Bronchial epithelial cell (primary cell): ENCODE results near the gene FAM90A26. TPM values are rescaled to one million over a fixed set of nuclear protein-coding genes. Genes with fewer than 3 reads are reported as not detected.
"Not testable (repeated sequence)": the region's sequence is repeated elsewhere in the genome, so short reads cannot be mapped to it uniquely, and the experiment has no call there.

Experiments used
- DNase-seq: peaks from one replicate; pipeline ENCODE4 v3.0.0-alpha.2; 2010; ENCODE audit warnings: low read depth
- FAIRE-seq: peaks from 2 replicates; lab custom pipeline; 2011; peaks lifted over from hg19 to GRCh38; lab: Jason Lieb, UNC
- H3K27me3 ChIP-seq: 2 replicates; pipeline ENCODE4 v1.5.1; 2011; ENCODE audit warnings: low read length; ENCODE audit not compliant: control insufficient read depth, insufficient read depth
- H3K36me3 ChIP-seq: 2 replicates; pipeline ENCODE4 v1.5.1; 2011; ENCODE audit warnings: low read length; ENCODE audit not compliant: control insufficient read depth, insufficient read depth
- H3K4me3 ChIP-seq: 2 replicates; pipeline ENCODE4 v1.5.1; 2011; ENCODE audit warnings: mild to moderate bottlenecking, low read depth, low read length, control low read depth
- total RNA-seq: library from RNA; depleted of rRNA; stranded (reverse); fragments of >200 nt; gene quantifications from 2 replicates; pipeline ENCODE4 v1.2.1, GENCODE V29; 2014

The FAM90A26 gene
- total RNA-seq, 1 donor from 2014 or later, result not detected

DNA sequence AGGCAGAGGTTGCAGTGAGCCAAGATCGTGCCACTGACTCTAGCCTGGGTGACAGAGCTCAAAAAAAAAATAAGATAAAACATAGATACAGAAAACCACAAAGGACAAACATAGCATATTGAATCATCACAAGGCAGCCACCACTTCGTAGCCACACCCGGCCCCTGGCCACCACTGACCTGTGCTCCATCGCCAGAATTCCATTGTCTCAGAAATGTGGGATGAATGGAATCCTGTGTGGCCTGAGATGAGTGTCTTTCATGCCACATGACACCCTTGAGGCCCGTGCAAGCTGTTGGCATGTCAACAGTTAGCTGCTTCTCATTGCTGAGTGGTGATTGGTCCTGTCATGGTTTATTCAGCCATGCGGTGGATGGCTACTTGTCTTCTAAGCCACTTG is 10.2 kb upstream of the FAM90A26 start:
- not testable (repeated sequence) for DNase-seq, H3K4me3 ChIP-seq, H3K27me3 ChIP-seq, FAIRE-seq, H3K36me3 ChIP-seq

DNA sequence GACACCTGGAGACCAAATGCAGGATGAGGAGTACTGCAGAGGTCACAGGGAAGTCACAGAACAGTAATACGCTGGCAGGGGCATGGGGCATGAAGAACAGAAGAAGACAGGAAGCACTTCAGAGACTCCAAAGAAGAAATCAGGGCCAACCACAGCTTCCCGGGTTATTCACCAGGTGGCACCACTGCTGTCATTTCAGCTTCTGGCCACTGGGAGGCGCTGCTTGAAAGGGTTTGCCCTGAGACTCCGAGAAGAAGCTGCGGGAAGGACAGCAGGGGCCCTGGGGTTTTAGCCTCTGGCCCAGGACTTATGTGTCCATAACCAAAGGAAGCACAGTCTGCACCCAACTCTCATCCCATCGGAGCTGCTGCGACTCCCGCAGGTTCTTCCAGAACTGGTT is 4.2 kb upstream of the FAM90A26 start:
- not testable (repeated sequence) for DNase-seq, H3K4me3 ChIP-seq, H3K27me3 ChIP-seq, H3K36me3 ChIP-seq, FAIRE-seq

DNA sequence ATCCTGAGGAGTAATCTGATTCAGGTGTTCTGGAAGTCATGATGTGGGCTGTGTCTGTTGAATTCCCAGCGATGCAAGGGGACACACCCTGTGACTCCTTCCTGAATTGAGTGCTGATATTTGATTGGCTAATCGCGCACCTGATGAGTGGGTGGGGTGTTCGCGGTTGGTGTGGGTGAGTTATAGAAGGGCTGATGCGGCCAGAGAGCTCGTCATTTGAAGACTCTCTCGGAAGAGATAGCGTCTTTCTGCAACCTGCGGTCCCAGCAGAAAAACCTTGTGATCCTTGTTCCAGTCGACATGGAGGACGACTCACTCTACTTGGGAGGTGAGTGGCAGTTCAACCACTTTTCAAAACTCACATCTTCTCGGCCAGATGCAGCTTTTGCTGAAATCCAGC is 40.1 kb downstream of the FAM90A26 start, which contains the start of gene USP17L10:
TSS of gene USP17L10 (plus strand) at position 301 of the 400 bp plus-strand sequence. CDS start at position 301, 0 bp downstream.
- not testable (repeated sequence) for H3K4me3 ChIP-seq, FAIRE-seq, H3K36me3 ChIP-seq, H3K27me3 ChIP-seq, DNase-seq

DNA sequence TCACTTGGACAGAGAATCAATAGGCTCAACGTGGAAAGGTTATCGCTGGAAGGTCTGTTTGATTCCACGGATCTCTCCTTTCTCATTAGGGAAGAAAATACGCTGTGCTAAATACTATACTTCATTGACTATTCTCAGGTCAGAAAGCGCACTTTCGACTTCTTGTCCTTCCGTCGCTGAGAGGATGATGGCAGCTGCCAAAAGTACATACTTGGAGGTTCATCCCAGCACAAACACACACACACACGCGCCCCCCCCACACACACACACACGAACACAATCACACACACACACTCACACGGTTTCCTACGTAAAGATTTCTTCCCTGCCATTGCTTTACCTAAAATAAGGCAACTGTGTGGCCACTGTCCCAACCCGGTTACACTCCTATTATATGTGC is 44.5 kb downstream of the FAM90A26 start:
- not testable (repeated sequence) for DNase-seq, H3K4me3 ChIP-seq, FAIRE-seq, H3K27me3 ChIP-seq, H3K36me3 ChIP-seq

DNA sequence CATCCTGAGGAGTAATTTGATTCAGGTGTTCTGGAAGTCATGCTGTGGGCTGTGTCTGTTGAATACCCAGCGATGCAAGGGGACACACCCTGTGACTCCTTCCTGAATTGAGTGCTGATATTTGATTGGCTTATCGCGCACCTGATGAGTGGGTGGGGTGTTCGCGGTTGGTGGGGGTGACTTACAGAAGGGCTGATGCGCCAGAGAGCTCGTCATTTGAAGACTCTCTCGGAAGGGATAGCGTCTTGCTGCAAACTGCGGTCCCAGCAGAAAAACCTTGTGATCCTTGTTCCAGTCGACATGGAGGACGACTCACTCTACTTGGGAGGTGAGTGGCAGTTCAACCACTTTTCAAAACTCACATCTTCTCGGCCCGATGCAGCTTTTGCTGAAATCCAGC is 44.9 kb downstream of the FAM90A26 start, which contains the start of gene USP17L11:
TSS of gene USP17L11 (plus strand) at position 301 of the 400 bp plus-strand sequence. CDS start at position 301, 0 bp downstream.
- not testable (repeated sequence) for FAIRE-seq, H3K27me3 ChIP-seq, H3K4me3 ChIP-seq

DNA sequence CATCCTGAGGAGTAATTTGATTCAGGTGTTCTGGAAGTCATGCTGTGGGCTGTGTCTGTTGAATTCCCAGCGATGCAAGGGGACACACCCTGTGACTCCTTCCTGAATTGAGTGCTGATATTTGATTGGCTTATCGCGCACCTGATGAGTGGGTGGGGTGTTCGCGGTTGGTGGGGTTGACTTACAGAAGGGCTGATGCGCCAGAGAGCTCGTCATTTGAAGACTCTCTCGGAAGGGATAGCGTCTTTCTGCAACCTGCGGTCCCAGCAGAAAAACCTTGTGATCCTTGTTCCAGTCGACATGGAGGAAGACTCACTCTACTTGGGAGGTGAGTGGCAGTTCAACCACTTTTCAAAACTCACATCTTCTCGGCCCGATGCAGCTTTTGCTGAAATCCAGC is 49.6 kb downstream of the FAM90A26 start, which contains the start of gene USP17L12:
TSS of gene USP17L12 (plus strand) at position 301 of the 400 bp plus-strand sequence. CDS start at position 301, 0 bp downstream.
- H3K27me3 ChIP-seq, FAIRE-seq, DNase-seq, H3K4me3 ChIP-seq, H3K36me3 ChIP-seq: not testable (repeated sequence)

More for the DNA sequence above, 44.9 kb downstream of the FAM90A26 start, which contains the start of gene USP17L11:
- DNase-seq, H3K36me3 ChIP-seq: not testable (repeated sequence)

DNA sequence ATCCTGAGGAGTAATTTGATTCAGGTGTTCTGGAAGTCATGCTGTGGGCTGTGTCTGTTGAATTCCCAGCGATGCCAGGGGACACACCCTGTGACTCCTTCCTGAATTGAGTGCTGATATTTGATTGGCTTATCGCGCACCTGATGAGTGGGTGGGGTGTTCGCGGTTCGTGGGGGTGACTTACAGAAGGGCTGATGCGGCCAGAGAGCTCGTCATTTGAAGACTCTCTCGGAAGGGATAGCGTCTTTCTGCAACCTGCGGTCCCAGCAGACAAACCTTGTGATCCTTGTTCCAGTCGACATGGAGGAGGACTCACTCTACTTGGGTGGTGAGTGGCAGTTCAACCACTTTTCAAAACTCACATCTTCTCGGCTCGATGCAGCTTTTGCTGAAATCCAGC is 54.4 kb downstream of the FAM90A26 start, which contains the start of gene USP17L13:
TSS of gene USP17L13 (plus strand) at position 301 of the 400 bp plus-strand sequence. CDS start at position 301, 0 bp downstream.
- not testable (repeated sequence) for H3K27me3 ChIP-seq, DNase-seq, H3K36me3 ChIP-seq, FAIRE-seq, H3K4me3 ChIP-seq

Other genes starting within 250 kb of the FAM90A26 start
- gene USP17L10, start 40.2 kb downstream of the FAM90A26 start, total RNA-seq, result not detected in 2 replicates
- gene USP17L11, start 45.0 kb downstream of the FAM90A26 start, total RNA-seq, result not detected in 2 replicates
- gene USP17L12, start 49.7 kb downstream of the FAM90A26 start, total RNA-seq, result not detected in 2 replicates
- gene USP17L13, start 54.5 kb downstream of the FAM90A26 start, total RNA-seq, result not detected in 2 replicates
- gene USP17L15, start 64.0 kb downstream of the FAM90A26 start, total RNA-seq, result not detected in 2 replicates
- gene USP17L17, start 73.5 kb downstream of the FAM90A26 start, total RNA-seq, result not detected in 2 replicates
- gene USP17L18, start 78.2 kb downstream of the FAM90A26 start, total RNA-seq, result not detected in 2 replicates
- gene USP17L19, start 83.0 kb downstream of the FAM90A26 start, total RNA-seq, result not detected in 2 replicates
- not detected in 2 replicates for gene USP17L20, start 87.7 kb downstream of the FAM90A26 start, total RNA-seq
- not detected in 2 replicates for gene USP17L21, start 92.5 kb downstream of the FAM90A26 start, total RNA-seq
- gene USP17L22, start 97.2 kb downstream of the FAM90A26 start, total RNA-seq, result not detected in 2 replicates
- not detected in 2 replicates for gene USP17L24, start 154.8 kb downstream of the FAM90A26 start, total RNA-seq
- gene USP17L25, start 159.5 kb downstream of the FAM90A26 start, total RNA-seq, result not detected in 2 replicates
- not detected in 2 replicates for gene USP17L26, start 164.2 kb downstream of the FAM90A26 start, total RNA-seq
- not detected in 2 replicates for gene USP17L5, start 169.0 kb downstream of the FAM90A26 start, total RNA-seq
- not detected in 2 replicates for gene USP17L27, start 173.7 kb downstream of the FAM90A26 start, total RNA-seq
- gene USP17L28, start 178.5 kb downstream of the FAM90A26 start, total RNA-seq, result not detected in 2 replicates
- not detected in 2 replicates for gene USP17L29, start 183.2 kb downstream of the FAM90A26 start, total RNA-seq
- not detected in 2 replicates for gene USP17L30, start 192.7 kb downstream of the FAM90A26 start, total RNA-seq